Activated CD4-positive, alpha-beta T cell treated with anti-CD3 and anti-CD28 coated beads for 1 hour (primary cell): ENCODE measurements around the gene HGS.

Experiments
- DNase-seq: peaks from one replicate; pipeline ENCODE4 v3.0.0-alpha.2; 2020

Gene HGS

DNA sequence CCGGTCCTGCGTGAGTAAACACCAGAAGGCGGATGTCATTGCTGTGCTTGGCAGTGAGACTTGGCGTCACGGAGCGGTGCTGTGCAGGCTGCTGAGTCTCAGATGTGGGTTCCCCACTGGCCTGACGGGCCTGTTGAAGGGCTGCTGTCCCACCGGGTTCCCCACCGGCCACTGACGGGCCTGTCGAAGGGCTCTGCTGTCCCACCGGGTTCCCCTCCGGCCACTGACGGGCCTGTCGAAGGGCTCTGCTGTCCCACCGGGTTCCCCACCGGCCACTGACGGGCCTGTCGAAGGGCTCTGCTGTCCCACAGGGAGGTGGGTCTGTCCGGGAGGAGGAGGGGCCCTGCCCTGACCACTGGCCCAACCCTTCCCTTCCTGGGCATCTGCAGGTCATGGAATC lies 2.8 kb downstream of the HGS start:
- no peak for DNase-seq

- DNase-seq: no peak
Observed at GRCh38 chr17:81687770-81688541, 4.1 kb downstream of the HGS start.

- DNase-seq: no peak
Observed at GRCh38 chr17:81688616-81689015, 4.8 kb downstream of the HGS start.

GRCh38 chr17:81690066-81690465 lies 6.3 kb downstream of the HGS start:
- no peak for DNase-seq

GRCh38 chr17:81690549-81690948 lies 6.7 kb downstream of the HGS start:
- DNase-seq: no peak

GRCh38 chr17:81691196-81691595 lies 7.4 kb downstream of the HGS start:
- no peak for DNase-seq

- no peak for DNase-seq
Observed at GRCh38 chr17:81691608-81692007, 7.8 kb downstream of the HGS start.

DNA sequence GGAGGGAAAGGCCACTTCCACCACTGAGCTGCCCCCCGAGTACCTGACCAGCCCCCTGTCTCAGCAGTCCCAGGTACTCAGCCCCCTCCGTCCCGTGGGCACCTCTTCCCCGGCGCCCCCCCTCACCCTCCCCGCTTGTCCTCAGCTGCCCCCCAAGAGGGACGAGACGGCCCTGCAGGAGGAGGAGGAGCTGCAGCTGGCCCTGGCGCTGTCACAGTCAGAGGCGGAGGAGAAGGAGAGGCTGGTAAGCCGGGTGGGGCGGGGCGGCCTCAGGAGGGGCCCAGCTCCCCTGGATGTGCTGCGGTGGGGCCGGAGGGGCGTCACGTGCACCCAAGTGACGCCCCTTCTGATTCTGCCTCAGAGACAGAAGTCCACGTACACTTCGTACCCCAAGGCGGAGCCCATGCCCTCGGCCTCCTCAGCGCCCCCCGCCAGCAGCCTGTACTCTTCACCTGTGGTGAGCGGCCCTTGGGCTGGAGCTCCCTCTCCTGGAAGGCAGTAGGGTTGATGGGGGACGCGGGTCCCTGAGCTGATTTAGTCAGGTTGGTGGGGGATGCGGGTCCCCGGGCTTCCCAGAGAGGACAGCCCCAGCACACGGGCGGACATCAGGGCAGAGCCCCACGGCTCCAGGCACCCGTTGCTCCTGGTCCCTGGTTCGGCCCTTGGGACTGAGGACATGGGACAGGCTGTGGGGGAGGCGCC lies 9.8 kb downstream of the HGS start:
- DNase-seq: no peak

DNA sequence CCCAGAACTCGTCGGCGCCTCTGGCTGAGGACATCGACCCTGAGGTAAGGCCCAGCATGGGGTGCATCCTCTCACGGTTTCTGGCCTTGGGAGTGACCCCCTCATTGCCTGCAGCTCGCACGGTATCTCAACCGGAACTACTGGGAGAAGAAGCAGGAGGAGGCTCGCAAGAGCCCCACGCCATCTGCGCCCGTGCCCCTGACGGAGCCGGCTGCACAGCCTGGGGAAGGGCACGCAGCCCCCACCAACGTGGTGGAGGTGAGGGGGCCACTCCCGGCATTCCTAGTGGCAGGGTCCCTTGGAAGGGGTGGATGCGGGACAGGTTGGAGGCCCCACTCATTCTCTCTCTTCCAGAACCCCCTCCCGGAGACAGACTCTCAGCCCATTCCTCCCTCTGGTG lies 11.0 kb downstream of the HGS start:
- DNase-seq: no peak

- no peak for DNase-seq
Observed at GRCh38 chr17:81695211-81695610, 11.4 kb downstream of the HGS start.

- DNase-seq: no peak
Observed at GRCh38 chr17:81695801-81696200, 12.0 kb downstream of the HGS start.

DNA sequence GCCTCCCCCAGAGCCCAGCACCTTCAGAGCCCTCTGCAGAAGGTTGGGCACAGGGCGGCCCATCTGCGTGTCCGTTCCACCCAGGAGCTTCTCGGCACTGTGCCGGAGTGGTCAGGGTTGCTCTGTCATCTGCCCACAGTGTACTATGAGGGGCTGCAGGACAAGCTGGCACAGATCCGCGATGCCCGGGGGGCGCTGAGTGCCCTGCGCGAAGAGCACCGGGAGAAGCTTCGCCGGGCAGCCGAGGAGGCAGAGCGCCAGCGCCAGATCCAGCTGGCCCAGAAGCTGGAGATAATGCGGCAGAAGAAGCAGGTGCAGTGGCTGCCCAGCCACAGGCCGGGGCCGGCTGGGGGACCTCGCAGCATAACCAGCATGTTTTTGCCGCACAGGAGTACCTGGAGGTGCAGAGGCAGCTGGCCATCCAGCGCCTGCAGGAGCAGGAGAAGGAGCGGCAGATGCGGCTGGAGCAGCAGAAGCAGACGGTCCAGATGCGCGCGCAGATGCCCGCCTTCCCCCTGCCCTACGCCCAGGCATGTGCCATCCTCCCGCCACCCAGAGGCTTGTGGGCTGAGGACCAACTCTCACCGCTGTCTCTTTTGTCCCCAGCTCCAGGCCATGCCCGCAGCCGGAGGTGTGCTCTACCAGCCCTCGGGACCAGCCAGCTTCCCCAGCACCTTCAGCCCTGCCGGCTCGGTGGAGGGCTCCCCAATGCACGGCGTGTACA lies 12.6 kb downstream of the HGS start:
- DNase-seq: no peak

- DNase-seq: no peak
Observed at GRCh38 chr17:81697261-81698044, 13.6 kb downstream of the HGS start.

GRCh38 chr17:81700353-81701287 lies 16.8 kb downstream of the HGS start:
- DNase-seq: no peak

DNA sequence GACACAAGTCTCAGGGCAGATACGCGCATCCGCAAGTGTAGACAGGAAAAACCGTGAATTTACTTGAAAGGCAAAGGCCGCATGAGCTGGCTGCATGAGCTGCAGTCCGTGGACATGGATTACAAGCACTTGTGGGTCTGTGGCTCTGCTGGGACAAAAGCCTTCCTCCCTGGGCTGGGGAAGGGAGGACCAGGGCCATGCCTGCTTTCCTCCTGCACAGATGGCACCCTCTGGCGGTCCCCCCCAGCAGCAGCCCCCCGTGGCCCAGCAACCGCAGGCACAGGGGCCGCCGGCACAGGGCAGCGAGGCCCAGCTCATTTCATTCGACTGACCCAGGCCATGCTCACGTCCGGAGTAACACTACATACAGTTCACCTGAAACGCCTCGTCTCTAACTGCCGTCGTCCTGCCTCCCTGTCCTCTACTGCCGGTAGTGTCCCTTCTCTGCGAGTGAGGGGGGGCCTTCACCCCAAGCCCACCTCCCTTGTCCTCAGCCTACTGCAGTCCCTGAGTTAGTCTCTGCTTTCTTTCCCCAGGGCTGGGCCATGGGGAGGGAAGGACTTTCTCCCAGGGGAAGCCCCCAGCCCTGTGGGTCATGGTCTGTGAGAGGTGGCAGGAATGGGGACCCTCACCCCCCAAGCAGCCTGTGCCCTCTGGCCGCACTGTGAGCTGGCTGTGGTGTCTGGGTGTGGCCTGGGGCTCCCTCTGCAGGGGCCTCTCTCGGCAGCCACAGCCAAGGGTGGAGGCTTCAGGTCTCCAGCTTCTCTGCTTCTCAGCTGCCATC lies 17.7 kb downstream of the HGS start:
- DNase-seq: no peak

DNA sequence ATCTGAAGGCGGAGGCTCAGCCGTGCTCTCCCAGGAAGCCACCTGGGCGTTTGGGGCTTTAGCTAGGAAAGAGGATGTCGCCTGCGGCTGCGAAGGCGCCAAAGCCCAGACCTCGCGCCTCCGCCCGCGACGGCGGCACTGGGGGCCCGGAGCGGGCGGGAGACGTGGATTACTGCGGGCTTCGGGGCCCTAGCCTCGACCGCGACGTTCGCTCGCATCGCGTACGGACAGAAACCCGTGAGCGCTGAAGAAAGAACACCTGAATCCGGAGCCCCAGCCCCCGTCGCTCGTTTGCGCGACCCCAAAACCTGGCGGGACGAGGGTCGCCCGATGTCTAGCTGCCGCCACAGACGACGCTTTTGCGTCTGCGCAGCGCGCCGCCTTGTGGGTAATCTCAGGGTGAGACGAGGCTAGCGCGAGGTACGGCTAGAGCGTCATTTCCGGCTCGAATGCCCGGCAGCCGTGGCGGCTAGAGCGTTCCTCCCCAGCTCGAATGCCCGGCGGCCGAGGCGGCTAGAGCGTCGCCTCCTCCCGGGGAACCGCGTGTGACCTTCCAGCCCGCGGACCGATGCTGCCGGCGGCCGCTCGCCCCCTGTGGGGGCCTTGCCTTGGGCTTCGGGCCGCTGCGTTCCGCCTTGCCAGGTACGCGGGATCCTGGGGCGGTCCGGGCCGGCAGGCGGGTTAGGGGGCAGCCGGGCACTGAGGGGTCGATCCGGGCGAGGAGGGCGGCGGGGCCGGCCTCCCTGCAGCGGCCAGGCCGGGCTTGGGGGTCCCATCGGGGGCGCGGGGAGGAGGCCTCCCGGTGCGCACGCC lies 19.3 kb downstream of the HGS start, which contains the start of gene MRPL12:
Gene MRPL12 (plus strand): TSS at position 434 of the 813 bp plus-strand sequence. CDS start 135 bp downstream, at position 569.
- peak; percentile 78 for DNase-seq

- DNase-seq: no peak
Observed at GRCh38 chr17:81703747-81704654, 20.2 kb downstream of the HGS start.

DNA sequence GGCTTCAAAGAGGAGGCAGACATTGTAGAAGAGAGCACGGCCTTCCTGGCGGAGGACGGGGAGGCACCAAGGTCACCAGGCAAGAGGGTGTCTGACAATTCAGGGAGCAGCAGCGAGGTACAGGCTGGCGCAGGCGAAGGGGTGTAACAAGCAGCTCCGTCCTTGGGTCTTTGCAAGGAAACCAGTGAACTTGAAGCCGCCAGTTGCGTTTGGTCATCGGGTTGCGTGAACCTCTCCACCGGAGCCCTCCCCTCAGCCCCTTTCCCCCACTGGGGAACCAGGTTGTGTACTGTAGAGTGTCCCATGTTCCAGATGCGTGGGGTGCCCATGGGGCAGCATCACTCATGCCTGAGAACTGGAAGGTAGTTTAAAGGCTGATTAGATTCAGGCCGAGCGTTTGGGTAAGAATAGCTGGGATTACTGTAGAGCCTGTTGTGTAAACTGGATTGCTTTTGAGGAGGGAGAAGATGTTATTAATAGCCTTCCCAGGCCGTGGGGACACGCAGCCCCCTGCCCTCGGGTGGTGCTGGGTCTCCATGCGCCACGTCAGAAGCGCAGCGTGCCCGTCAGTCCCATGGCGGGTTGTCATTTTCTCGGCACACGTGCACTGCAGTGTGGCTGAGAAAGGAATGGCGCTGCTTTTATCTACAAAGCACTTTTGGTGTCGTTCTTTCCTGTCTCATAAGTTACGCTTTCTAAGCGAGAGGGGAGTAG lies 21.9 kb downstream of the HGS start:
- DNase-seq: no peak
